HG03196 (cell line): ENCODE results near the gene ATG9A.
A peak's percentile ranks its signal among the peaks of the same experiment; 100 is the strongest.

Source experiments
- ATAC-seq: cut with Tn5 transposase; IDR thresholded peaks from one replicate; pipeline ENCODE4 v1.9.1; 2021; ENCODE audit not compliant: unreplicated experiment

The ATG9A gene

DNA sequence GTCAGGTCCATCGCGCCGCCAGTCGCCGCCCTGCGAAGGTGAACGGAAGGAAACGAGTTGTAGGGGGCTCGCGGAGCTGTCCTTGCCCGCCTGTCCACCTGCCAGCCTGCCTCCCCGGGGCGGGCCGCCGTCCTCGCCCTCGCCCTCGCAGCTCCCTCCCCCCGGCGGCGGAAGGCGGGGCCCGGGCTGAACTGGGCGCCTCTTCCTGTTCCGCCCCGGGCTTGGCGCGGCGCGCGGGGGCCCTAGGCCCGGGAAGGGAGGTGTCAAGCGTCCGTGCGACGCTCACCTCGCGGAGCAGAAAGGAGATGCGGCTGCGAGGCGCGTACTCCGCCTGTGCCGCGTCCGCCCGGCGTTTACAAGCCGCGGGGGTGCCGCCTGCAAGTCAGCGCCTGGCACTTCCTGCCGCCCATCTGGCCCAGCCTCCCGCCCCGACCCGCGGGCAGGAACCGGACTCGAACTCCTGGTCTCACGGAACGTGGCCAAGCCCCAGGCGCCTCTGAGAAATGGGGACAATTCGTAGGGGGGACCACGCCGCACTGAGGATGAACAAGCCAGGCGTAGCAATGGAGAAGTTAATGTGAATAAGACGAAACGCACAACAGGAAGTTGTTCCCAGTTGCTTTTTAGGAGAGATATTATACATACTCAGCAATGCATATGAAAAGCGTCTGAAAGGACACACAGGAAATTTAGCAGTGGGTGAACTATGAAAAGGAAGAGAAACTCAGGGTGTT, 52.5 kb downstream of the ATG9A start, which contains the start of gene CNPPD1:
TSS of gene CNPPD1 (minus strand) at position 108 of the 734 bp plus-strand sequence. CDS start at position 11, 97 bp downstream.
- peak; percentile 60 for ATAC-seq

DNA sequence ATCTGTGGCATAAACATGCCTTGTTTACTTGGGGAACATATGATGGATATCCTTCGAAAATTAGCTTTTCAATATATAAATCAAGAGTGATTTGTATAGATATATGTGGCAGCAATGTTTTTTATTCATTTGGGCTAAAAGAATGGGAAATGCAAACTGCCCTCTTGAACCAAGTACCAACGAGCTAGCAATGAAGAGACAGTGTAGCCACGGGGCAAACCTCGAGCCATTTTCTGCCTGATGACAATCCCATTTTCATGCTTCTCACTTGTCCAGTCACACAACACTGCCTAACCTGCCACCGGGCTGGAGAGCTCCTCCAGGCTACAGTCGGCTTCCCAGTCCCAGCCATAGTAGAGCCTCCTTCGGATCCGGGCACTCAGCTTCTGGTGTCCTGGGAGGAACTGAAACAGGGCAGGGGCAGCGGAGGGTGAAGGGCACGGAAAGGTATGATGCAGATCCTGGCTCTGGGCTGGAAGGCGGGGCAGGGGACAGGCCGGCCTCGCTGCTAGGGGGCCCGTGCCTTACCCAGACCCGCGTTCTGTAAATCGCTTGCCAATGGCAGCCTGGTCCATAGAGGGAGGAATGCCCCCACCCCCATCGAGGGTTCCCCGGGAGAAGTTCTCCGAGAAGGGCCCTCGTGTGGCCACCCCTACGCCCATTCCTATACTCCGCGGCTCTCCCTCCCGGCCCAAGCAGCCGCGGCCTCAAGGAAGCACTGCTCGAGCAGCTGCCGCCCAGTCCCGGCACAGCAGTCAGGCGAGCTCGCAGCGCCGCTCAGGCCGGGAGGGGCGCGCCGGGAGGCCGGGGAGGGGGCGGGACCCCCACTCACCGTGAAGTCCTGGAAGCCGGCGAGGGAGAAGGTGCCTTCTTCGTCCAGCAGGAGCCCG, 53.3 kb downstream of the ATG9A start:
- peak; percentile 24 for ATAC-seq

DNA sequence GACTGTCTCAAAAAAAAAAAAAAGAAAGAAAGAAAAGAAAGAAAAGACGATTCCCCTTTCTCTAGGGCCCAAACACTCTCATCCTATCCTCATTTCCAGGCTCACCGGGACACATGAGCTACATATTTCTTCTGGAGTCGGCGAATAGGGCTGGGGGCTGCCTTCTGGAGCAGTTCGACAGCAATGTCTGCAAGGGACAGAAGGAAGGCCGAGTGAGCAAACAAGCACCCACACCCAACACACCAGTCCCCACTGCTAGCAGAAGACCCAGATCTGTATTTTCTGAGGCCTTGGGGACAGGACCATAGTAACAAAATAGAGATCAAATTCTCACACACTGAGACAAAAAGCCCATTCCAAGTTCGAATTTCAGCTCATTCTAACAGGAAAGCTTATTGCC, 54.0 kb downstream of the ATG9A start:
- ATAC-seq: no peak

DNA sequence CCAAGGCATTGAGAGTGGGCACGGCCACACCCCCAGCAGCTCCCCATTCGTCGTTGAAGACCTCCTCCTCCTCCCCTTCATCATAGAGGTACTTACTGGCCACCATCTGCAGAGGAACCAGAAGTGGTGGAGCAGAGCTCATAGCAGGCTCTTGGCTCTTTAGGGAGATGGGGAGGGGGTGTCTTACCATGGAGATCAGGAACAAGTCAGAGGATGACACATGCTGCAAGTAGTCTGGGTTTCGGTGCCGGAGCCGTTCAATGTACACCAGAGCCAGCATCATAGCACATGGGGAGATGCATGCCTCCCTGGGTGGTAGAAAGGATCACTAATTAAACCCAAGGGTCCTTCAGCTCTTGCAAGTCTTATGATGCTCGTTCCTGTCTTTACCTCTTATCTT, 54.6 kb downstream of the ATG9A start:
- no peak for ATAC-seq

DNA sequence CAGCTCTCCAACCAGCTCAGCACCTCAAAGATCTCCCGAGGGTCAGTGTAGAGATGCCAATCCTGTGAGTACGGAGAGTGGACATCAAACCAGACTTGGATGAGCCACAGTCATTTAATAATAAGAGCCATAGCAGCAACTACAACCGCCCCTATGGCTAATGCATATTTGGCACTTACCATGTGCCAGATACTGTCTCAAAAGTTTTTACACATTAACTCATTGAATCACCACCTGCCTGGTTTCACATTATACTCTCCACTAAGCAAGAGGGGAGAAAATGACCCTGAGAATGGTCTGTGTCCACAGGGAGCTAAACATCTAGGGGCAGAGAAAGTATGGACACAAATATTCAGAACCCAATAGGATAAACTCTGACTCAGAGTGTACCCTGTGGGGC, 55.3 kb downstream of the ATG9A start:
- ATAC-seq: no peak

DNA sequence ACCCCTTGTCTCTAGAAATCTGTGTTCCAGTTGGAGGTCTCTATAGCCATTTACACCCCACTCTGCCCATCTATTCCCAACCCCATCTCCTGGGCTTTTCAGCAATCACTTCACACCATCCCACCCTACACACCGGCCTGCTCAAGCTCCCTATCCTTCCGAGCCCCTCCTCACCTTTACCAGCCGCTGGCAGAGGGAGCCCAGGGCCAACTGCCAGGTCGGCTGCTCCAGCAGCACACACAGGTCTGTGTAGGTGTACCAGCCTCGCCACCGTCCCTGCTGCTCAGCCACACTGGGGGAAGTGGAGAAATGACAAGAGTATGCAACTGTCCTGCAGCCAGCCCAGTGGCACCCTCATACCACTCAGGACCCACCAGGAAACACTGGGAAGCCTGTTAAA, 56.3 kb downstream of the ATG9A start:
- no peak for ATAC-seq

DNA sequence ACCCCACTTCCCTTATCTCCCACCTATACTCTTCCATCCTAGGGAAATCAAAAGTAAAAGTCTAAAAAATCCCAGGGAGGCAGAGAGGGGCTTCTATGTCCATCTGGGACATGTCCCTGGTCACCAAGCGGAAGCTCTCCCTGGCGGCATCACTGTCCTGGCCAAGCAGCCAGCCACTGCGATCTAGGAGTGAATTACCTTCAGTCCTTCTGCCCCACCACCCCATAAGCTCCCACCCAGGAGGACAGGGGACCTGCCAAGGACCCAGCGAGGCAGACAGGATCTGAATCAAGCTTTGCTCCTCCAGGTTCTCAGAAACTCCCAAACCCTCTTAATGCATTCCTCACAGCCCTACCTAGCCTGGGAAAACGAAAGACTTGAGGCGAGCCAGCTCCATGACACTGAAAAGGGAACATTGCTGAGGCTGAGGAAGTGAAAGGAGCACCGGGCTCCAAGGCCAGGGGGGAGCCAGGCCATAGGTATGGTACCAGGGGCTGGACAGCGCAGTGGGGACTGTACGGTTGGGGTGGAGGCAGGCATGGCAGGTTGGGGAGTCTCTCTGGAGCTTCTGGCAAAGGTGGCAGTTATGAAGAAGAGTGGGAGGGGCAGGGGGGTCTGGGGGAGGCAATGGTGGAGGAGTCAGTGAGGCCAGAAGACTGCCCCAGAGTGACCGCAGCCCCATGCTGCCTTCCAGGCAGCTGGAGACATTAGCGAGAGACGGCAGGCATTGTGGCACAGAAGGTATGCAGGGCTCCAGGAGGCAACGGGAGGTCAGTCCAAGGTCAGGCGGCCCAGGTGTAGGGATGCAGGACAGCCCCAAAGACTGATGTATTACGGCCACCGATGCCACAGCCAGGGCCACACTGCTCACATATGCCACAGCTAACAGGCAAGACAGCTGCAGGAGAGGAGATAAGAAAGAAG, 56.9 kb downstream of the ATG9A start:
- no peak for ATAC-seq

DNA sequence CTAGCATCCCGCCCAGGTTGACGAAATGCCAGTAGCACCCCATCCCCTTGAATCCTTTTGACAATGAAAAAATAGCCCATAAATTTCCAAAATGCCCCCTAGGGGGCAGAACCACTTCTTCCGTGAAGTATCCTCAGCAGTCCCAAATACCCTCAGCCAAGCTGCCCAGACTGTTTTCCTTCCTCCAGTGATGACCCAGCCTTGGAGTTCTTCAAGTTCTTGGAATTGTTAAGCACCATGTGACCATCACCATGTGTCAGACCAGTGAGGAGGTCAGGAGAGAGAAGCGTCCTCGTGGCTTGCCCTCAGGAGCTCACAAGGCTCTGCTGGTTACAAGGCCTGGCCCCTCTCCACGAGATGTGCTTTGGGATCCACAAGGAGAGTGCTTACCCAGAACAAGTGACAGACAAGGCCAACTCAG, 58.2 kb downstream of the ATG9A start:
- ATAC-seq: no peak

DNA sequence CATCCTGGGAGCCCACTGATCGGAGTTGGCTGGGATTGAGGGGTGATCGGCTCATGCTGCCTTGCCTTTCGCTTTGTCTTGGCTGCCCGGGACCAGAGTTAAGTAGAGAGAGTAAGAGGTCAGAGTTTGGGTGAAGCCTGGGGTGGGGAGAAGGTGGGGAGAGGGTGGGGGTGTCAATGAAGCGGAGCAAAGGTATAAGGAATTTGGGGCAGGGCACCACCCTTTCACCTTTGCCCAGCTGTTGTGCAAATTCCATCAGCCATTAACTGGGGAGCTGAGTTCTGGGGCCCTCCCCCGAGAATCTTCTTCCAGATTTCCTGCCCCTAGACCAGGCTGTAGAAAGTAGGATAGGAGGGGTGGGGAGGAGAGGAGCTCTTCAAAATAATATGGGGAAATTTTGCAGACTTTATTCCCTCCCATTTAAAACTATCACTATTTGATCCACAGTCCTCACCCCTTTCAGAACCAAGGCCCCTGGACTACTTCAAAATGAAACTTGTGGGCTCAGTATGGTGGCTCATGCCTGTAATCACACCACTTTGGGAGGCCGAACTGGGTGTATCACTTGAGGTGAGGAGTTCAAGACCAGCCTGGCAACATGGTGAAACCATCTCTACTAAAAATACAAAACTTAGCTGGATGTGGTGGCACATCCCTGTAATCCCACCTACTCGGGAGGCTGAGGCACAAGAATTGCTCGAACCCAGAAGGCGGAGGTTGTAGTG, 59.3 kb downstream of the ATG9A start, which contains the start of gene SLC23A3:
TSS of gene SLC23A3 (minus strand) at position 100 of the 725 bp plus-strand sequence. CDS start at position 55, 45 bp downstream.
- no peak for ATAC-seq
